Lower lobe of right lung (tissue), 2 donors: Measurements from ENCODE around the gene PRKAR2B. TPM values are rescaled to one million over a fixed set of nuclear protein-coding genes. Genes with fewer than 3 reads are reported as not detected.
"Not testable (repeated sequence)": the region's sequence is repeated elsewhere in the genome, so short reads cannot be mapped to it uniquely, and the experiment has no call there.

Source experiments
- ATAC-seq, 2 donors: fragments of 200-7000 bp; cut with Tn5 transposase; one replicate each; pipeline ENCODE4 v1.9.1; 2020 to 2022; ENCODE audit warnings: mild to moderate bottlenecking in 2 of 2, moderate library complexity in 2 of 2
- DNase-seq: peaks from one replicate; pipeline ENCODE4 v3.0.0-alpha.2; 2020
- H3K27ac ChIP-seq: fragments of 200-600 bp; one replicate; pipeline ENCODE4 v1.8.0; 2022
- H3K27me3 ChIP-seq: fragments of 200-600 bp; one replicate; pipeline ENCODE4 v1.8.0; 2022; ENCODE audit warnings: low read depth
- H3K36me3 ChIP-seq: fragments of 200-600 bp; one replicate; pipeline ENCODE4 v1.8.0; 2022; ENCODE audit warnings: mild to moderate bottlenecking
- H3K4me1 ChIP-seq: fragments of 200-600 bp; one replicate; pipeline ENCODE4 v1.8.0; 2022
- H3K4me3 ChIP-seq: fragments of 200-600 bp; one replicate; pipeline ENCODE4 v1.8.0; 2022; ENCODE audit warnings: mild to moderate bottlenecking
- H3K9me3 ChIP-seq: fragments of 200-600 bp; one replicate; pipeline ENCODE4 v1.8.0; 2022
- CTCF ChIP-seq: fragments of 200-600 bp; IDR thresholded peaks from one replicate; pipeline ENCODE4 v1.8.0; 2022; ENCODE audit warnings: antibody characterized with exemption, mild to moderate bottlenecking
- intact Hi-C: fragments of 100-400 bp; cut with DNase I; formaldehyde crosslinking; loops from one replicate; pipeline ENCODE4 v1.11.0; 2022
- total RNA-seq: library from RNA; stranded (reverse); fragmentation: NEBNext Ultra II Directional; extraction: Animal tissue kit (Norgen Biotek cat#: 25700); gene quantifications from one replicate; pipeline ENCODE4 v1.2.1, GENCODE V29; 2021
- donor health status: DM: no; HTN: yes; CAD: no; lungs with severe emphysema.

Gene PRKAR2B
- total RNA-seq, 1 donor from 2014 or later = 10.3 TPM

- Histone ChIP-seq H3K4me1 (peaks cover 7% of the 10 kb centered on the region), H3K36me3 (no peaks in the 10 kb centered on the region), H3K9me3 (no peaks in the 10 kb centered on the region), H3K27ac (no peak overlapping the region), H3K4me3 (no peak overlapping the region), H3K27me3 (no peaks in the 10 kb centered on the region)
- no peak for DNase-seq
- TF ChIP-seq CTCF = no peak
- no peak for ATAC-seq
- intact Hi-C loops = loop anchor here (5.0 kb wide), 1 partner anchor 359 kb away; no protein-coding TSS in a partner anchor
Measured at GRCh38 chr7:107151538-107151937, 107.0 kb downstream of the PRKAR2B start.

- Histone ChIP-seq H3K36me3 (no peaks in the 10 kb centered on the region), H3K4me1 (peaks cover 7% of the 10 kb centered on the region), H3K27me3 (no peaks in the 10 kb centered on the region), H3K9me3 (no peaks in the 10 kb centered on the region), H3K27ac (no peak overlapping the region), H3K4me3 (no peak overlapping the region)
- no peak for TF ChIP-seq CTCF
- ATAC-seq (no peak), DNase-seq (no peak)
- intact Hi-C loops = loop anchor here (5.0 kb wide), 1 partner anchor 360 kb away; no protein-coding TSS in a partner anchor
Measured at GRCh38 chr7:107152011-107152410, 107.5 kb downstream of the PRKAR2B start.

GRCh38 chr7:107154826-107155225, 110.3 kb downstream of the PRKAR2B start:
- ATAC-seq (no peak), DNase-seq (no peak)
- H3K4me1 ChIP-seq = no peaks in the 10 kb centered on the region
- no peak overlapping the region for H3K27ac ChIP-seq
- no peaks in the 10 kb centered on the region for H3K9me3 ChIP-seq
- no peak overlapping the region for H3K4me3 ChIP-seq
- no peak for TF ChIP-seq CTCF
- intact Hi-C loops = loop anchor here (5.0 kb wide), 1 partner anchor 363 kb away; no protein-coding TSS in a partner anchor
- H3K36me3 ChIP-seq = no peaks in the 10 kb centered on the region
- H3K27me3 ChIP-seq = no peaks in the 10 kb centered on the region

GRCh38 chr7:107155726-107156125, 111.2 kb downstream of the PRKAR2B start:
- H3K9me3 ChIP-seq, DNase-seq, H3K36me3 ChIP-seq, ATAC-seq, H3K4me1 ChIP-seq, H3K27ac ChIP-seq, H3K4me3 ChIP-seq, intact Hi-C loops, H3K27me3 ChIP-seq: not testable (repeated sequence)

- no peak for TF ChIP-seq CTCF
- intact Hi-C loops = no loop called here
- H3K36me3 ChIP-seq = no peaks in the 10 kb centered on the region
- H3K4me1 ChIP-seq = no peaks in the 10 kb centered on the region
- no peak for DNase-seq
- no peaks in the 10 kb centered on the region for H3K27me3 ChIP-seq
- ATAC-seq = no peak
- no peaks in the 10 kb centered on the region for H3K9me3 ChIP-seq
- H3K27ac ChIP-seq = no peak overlapping the region
- no peak overlapping the region for H3K4me3 ChIP-seq
Measured at GRCh38 chr7:107157091-107157490, 112.6 kb downstream of the PRKAR2B start.

GRCh38 chr7:107158028-107158427, 113.5 kb downstream of the PRKAR2B start:
- DNase-seq = no peak
- Histone ChIP-seq H3K4me1 (no peaks in the 10 kb centered on the region), H3K36me3 (no peaks in the 10 kb centered on the region), H3K9me3 (no peaks in the 10 kb centered on the region), H3K4me3 (no peak overlapping the region), H3K27ac (no peak overlapping the region), H3K27me3 (no peaks in the 10 kb centered on the region)
- TF ChIP-seq CTCF = no peak
- no peak for ATAC-seq
- intact Hi-C loops = no loop called here
